Measurements from ENCODE around the gene KCNK18. TPM values are rescaled to one million over a fixed set of nuclear protein-coding genes. Genes with fewer than 3 reads are reported as not detected.

KCNK18 gene
- total RNA-seq, 1 experiment from 2014 or later: not detected

GRCh38 chr10:117175215-117175900, 21.9 kb upstream of the KCNK18 start:
- ATAC-seq (peak; percentile 83), DNase-seq (ENCODE audit: low read depth, low spot score) (no peak)
- in situ Hi-C loops (cut with HindIII; ENCODE audit: low pct_unique_long_range_greater_than_20kb, low sequenced_read_pairs): no loop called here
- H3K9me3 ChIP-seq (ENCODE audit: control insufficient read depth, insufficient read depth, low read depth, low read length): no peaks in the 10 kb centered on the region
- no TSS peak for BruUV-seq (replicated peaks)
- peak overlapping the region; percentile 48 to 75 for H3K4me3 ChIP-seq (ENCODE audit: low read depth in 2 of 2, low read length in 2 of 2)
- ChIA-PET CTCF (interaction anchor here (0.6 to 2.5 kb wide), 16 partner anchors 9 to 548 kb away, joined by 3 to 34 read pairs (median 4); no protein-coding TSS in a partner anchor), POLR2A (interaction anchor here (0.6 to 0.7 kb wide), 3 partner anchors 168 to 326 kb away, joined by 3 to 6 read pairs (median 5); no protein-coding TSS in a partner anchor)
- H3K4me1 ChIP-seq (ENCODE audit: control insufficient read depth, insufficient read depth, low read length): peaks cover 4% of the 10 kb centered on the region; the same call in 1 of the 2 replicates
- H3K36me3 ChIP-seq (ENCODE audit: control insufficient read depth, insufficient read depth, low read length): no peaks in the 10 kb centered on the region
- intact Hi-C loops (cut with micrococcal nuclease; ENCODE audit: unreplicated experiment): loop anchor here (5.0 to 10.0 kb wide), 2 partner anchors 493 to 701 kb away; no protein-coding TSS in a partner anchor
- no peak overlapping the region for H3K27ac ChIP-seq (ENCODE audit: low read length)
- TF ChIP-seq POLR2AphosphoS5 (IDR thresholded peaks at IDR 0.05; ENCODE audit: low read depth, low read length) (no peak), REST (IDR thresholded peaks at IDR 0.05; ENCODE audit: insufficient read depth in 1 of 2, low read depth in 2 of 2, low read length in 1 of 2) (no peak), SIN3A (IDR thresholded peaks at IDR 0.05; ENCODE audit: borderline replicate concordance, insufficient read depth, low read depth, low read length) (no peak), TCF7L2 (IDR thresholded peaks at IDR 0.05; ENCODE audit: low read depth, low read length) (no peak), CTCF (IDR thresholded peaks at IDR 0.05) (no peak; the same call in none of the 2 replicates)
- H3K27me3 ChIP-seq (ENCODE audit: control insufficient read depth, insufficient read depth, low read length): peaks cover 31% of the 10 kb centered on the region

GRCh38 chr10:117175901-117176534, 21.3 kb upstream of the KCNK18 start:
- Histone ChIP-seq H3K4me1 (ENCODE audit: control insufficient read depth, insufficient read depth, low read length) (peaks cover 4% of the 10 kb centered on the region; the same call in 1 of the 2 replicates), H3K4me3 (ENCODE audit: low read depth in 2 of 2, low read length in 2 of 2) (peak overlapping the region; percentile 48 to 75), H3K9me3 (ENCODE audit: control insufficient read depth, insufficient read depth, low read depth, low read length) (no peaks in the 10 kb centered on the region), H3K27ac (ENCODE audit: low read length) (no peak overlapping the region), H3K27me3 (ENCODE audit: control insufficient read depth, insufficient read depth, low read length) (peaks cover 28% of the 10 kb centered on the region), H3K36me3 (ENCODE audit: control insufficient read depth, insufficient read depth, low read length) (no peaks in the 10 kb centered on the region)
- no TSS peak for BruUV-seq (replicated peaks)
- in situ Hi-C loops (cut with HindIII; ENCODE audit: low pct_unique_long_range_greater_than_20kb, low sequenced_read_pairs) (no loop called here), intact Hi-C loops (cut with micrococcal nuclease; ENCODE audit: unreplicated experiment) (loop anchor here (1.0 to 10.0 kb wide), 3 partner anchors 380 to 701 kb away; no protein-coding TSS in a partner anchor)
- ChIA-PET CTCF (interaction anchor here (0.7 to 2.5 kb wide), 4 partner anchors 10 to 388 kb away, joined by 3 to 34 read pairs (median 6); no protein-coding TSS in a partner anchor), POLR2A (interaction anchor here (0.6 kb wide), 1 partner anchor 327 kb away, joined by 3 read pairs; no protein-coding TSS in a partner anchor)
- TF ChIP-seq POLR2AphosphoS5 (IDR thresholded peaks at IDR 0.05; ENCODE audit: low read depth, low read length) (no peak), CTCF (IDR thresholded peaks at IDR 0.05) (peak; percentile 95)
- peak; percentile 55 for DNase-seq (ENCODE audit: low read depth, low spot score)
- ATAC-seq: peak; percentile 65; the same call in 1 of the 2 replicates

All from Panc1 (cell line).